HEK293T (cell line): ENCODE results near the gene PTGER4.

ENCODE experiments used
- FOXA1 ChIP-seq: fragments of 450-650 bp; IDR thresholded peaks from 2 replicates; pipeline ENCODE4 v1.6.1; 2016; ENCODE audit warnings: mild to moderate bottlenecking
- FOXK2 ChIP-seq: fragments of 450-650 bp; IDR thresholded peaks from 2 replicates; pipeline ENCODE4 v1.6.1; 2016; ENCODE audit warnings: mild to moderate bottlenecking
- SP1 ChIP-seq: fragments of 450-650 bp; IDR thresholded peaks from 2 replicates; pipeline ENCODE4 v1.6.1; 2017

- TF ChIP-seq FOXK2 (no peak), FOXA1 (no peak), SP1 (no peak)
Measured at GRCh38 chr5:40691894-40692293, 12.2 kb downstream of the PTGER4 start.
